ELR (cell line): Measurements from ENCODE around the gene PM20D2.
A peak's percentile ranks its signal among the peaks of the same experiment; 100 is the strongest.

Source experiments
- DNase-seq: peaks from one replicate; pipeline ENCODE4 v3.0.0-alpha.2; 2015; ENCODE audit warnings: low read depth

PM20D2 gene

GRCh38 chr6:89204096-89204495 is 58.2 kb downstream of the PM20D2 start:
- no peak for DNase-seq

- no peak for DNase-seq
Observed at GRCh38 chr6:89205819-89206218, 60.0 kb downstream of the PM20D2 start.

GRCh38 chr6:89208551-89208950 is 62.7 kb downstream of the PM20D2 start:
- DNase-seq, result no peak

- DNase-seq, result peak; percentile 7
Observed at GRCh38 chr6:89209457-89209856, 63.6 kb downstream of the PM20D2 start.

- no peak for DNase-seq
Observed at GRCh38 chr6:89212472-89212871, 66.6 kb downstream of the PM20D2 start.

- no peak for DNase-seq
Observed at GRCh38 chr6:89214197-89214596, 68.3 kb downstream of the PM20D2 start.
